Erythroblast (primary cell): ENCODE measurements around the gene SCGB1C2.

Experiments
- GATA1 ChIP-seq: IDR thresholded peaks from 2 replicates; pipeline ENCODE4 v1.6.1; 2011; ENCODE audit warnings: low read depth, mild to moderate bottlenecking, control low read depth, low read length, moderate library complexity
- POLR2A ChIP-seq: IDR thresholded peaks from 2 replicates; pipeline ENCODE4 v1.6.1; 2011; ENCODE audit warnings: mild to moderate bottlenecking, low read length

DNA sequence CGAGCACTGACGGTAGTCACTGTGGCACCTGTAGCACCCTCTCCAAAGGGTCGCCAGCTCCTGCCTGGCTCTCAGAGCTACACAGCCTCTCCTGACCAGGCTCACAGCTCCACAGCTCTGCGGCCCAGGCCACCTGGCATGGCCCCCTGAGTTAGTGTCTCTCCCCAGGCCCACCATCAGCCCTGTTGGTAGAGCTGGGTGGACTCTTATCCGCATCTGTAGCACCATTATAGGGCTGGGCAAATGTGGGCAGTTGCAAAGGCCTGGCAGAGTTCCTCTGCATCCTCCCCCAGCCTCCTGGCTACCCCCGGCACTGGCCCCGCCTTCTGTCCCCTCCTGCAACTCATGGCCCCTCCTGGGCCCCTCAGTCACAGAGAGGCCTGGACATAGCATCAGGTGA is 18.2 kb downstream of the SCGB1C2 start:
- TF ChIP-seq POLR2A (no peak), GATA1 (no peak)
